Brain pericyte (primary cell): Measurements from ENCODE around the gene SCFD2.
A peak's percentile ranks its signal among the peaks of the same experiment; 100 is the strongest.
"Not testable (repeated sequence)": the region's sequence is repeated elsewhere in the genome, so short reads cannot be mapped to it uniquely, and the experiment has no call there.

ENCODE experiments used
- DNase-seq: peaks from one replicate; pipeline ENCODE4 v3.0.0-alpha.2; 2012; ENCODE audit warnings: low read depth, low spot score

The SCFD2 gene

GRCh38 chr4:53238352-53238751 lies 127.5 kb downstream of the SCFD2 start:
- not testable (repeated sequence) for DNase-seq

GRCh38 chr4:53237811-53238210 lies 128.1 kb downstream of the SCFD2 start:
- not testable (repeated sequence) for DNase-seq

GRCh38 chr4:53236624-53237023 lies 129.2 kb downstream of the SCFD2 start:
- DNase-seq, result not testable (repeated sequence)

- DNase-seq, result no peak
Measured at GRCh38 chr4:53235547-53235946, 130.3 kb downstream of the SCFD2 start.

- DNase-seq, result no peak
Measured at GRCh38 chr4:53234669-53235068, 131.2 kb downstream of the SCFD2 start.

- DNase-seq, result no peak
Measured at GRCh38 chr4:53234111-53234510, 131.8 kb downstream of the SCFD2 start.

GRCh38 chr4:53233114-53233795 lies 132.6 kb downstream of the SCFD2 start:
- peak; percentile 36 for DNase-seq

- DNase-seq, result no peak
Measured at GRCh38 chr4:53232371-53232770, 133.5 kb downstream of the SCFD2 start.

- DNase-seq, result no peak
Measured at GRCh38 chr4:53228036-53228435, 137.8 kb downstream of the SCFD2 start.

- no peak for DNase-seq
Measured at GRCh38 chr4:53227451-53227850, 138.4 kb downstream of the SCFD2 start.

GRCh38 chr4:53221832-53222480 lies 143.9 kb downstream of the SCFD2 start:
- DNase-seq, result no peak

GRCh38 chr4:53219148-53219547 lies 146.7 kb downstream of the SCFD2 start:
- DNase-seq, result not testable (repeated sequence)

GRCh38 chr4:53208753-53209152 lies 157.1 kb downstream of the SCFD2 start:
- DNase-seq, result no peak

GRCh38 chr4:53205970-53206369 lies 159.9 kb downstream of the SCFD2 start:
- DNase-seq, result no peak

- DNase-seq, result no peak
Measured at GRCh38 chr4:53199356-53199755, 166.5 kb downstream of the SCFD2 start.

- no peak for DNase-seq
Measured at GRCh38 chr4:53197772-53198142, 168.1 kb downstream of the SCFD2 start.

GRCh38 chr4:53196882-53197771 lies 168.7 kb downstream of the SCFD2 start:
- peak; percentile 65 for DNase-seq

- DNase-seq, result no peak
Measured at GRCh38 chr4:53195815-53196661, 169.8 kb downstream of the SCFD2 start.

- no peak for DNase-seq
Measured at GRCh38 chr4:53194727-53195126, 171.1 kb downstream of the SCFD2 start.

- no peak for DNase-seq
Measured at GRCh38 chr4:53193111-53193510, 172.8 kb downstream of the SCFD2 start.

GRCh38 chr4:53192496-53192895 lies 173.4 kb downstream of the SCFD2 start:
- DNase-seq, result no peak
